GM12865 (cell line): Measurements from ENCODE around the gene RNF224.
"Not testable (repeated sequence)": the region's sequence is repeated elsewhere in the genome, so short reads cannot be mapped to it uniquely, and the experiment has no call there.

Experiments used
- DNase-seq: peaks from one replicate; pipeline ENCODE4 v3.0.0; 2010; ENCODE audit warnings: low read depth
- H3K4me3 ChIP-seq: 2 replicates; pipeline ENCODE4 v1.5.1; 2011; ENCODE audit warnings: mild to moderate bottlenecking, low read depth, low read length, control low read depth
- TF ChIP-seq, protein P1 (sequence below): IDR thresholded peaks from 2 replicates; pipeline ENCODE4 v1.5.1; 2011; ENCODE audit warnings: low read length, control low read depth, low read depth, inconsistent platforms; ENCODE audit not compliant: insufficient read depth; ENCODE audit errors: missing control alignments

Gene RNF224

DNA sequence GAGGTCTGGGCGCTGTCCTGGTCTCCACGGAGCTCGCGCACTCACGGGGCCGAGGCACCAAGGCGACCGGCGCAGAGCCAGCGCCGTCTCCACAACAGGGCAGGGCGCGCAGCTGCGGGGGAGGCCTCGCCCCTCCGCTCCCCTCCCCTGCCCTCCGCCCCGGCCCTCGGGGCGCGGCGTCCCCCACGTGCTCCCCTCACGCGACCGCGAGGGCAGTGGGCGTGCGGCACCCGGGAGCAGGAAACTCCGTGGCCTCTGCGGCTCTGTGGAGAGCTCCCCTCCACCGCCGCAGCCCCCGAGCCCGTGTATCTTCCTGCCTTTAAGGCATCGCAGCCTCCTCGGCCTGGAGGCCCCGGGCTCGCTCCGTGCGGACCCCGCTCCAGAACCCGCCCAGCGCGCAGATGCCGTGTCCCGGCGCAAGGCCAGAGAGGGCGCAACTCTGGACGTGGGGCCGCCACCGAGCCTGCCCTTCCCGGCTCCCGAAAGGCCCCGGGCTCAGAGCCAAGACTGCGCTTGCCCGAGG, 13.1 kb downstream of the RNF224 start:
- peak; percentile 83 for DNase-seq
- TF ChIP-seq, protein P1, sequence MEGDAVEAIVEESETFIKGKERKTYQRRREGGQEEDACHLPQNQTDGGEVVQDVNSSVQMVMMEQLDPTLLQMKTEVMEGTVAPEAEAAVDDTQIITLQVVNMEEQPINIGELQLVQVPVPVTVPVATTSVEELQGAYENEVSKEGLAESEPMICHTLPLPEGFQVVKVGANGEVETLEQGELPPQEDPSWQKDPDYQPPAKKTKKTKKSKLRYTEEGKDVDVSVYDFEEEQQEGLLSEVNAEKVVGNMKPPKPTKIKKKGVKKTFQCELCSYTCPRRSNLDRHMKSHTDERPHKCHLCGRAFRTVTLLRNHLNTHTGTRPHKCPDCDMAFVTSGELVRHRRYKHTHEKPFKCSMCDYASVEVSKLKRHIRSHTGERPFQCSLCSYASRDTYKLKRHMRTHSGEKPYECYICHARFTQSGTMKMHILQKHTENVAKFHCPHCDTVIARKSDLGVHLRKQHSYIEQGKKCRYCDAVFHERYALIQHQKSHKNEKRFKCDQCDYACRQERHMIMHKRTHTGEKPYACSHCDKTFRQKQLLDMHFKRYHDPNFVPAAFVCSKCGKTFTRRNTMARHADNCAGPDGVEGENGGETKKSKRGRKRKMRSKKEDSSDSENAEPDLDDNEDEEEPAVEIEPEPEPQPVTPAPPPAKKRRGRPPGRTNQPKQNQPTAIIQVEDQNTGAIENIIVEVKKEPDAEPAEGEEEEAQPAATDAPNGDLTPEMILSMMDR, result no peak
- H3K4me3 ChIP-seq, result peak overlapping the region; percentile 62

DNA sequence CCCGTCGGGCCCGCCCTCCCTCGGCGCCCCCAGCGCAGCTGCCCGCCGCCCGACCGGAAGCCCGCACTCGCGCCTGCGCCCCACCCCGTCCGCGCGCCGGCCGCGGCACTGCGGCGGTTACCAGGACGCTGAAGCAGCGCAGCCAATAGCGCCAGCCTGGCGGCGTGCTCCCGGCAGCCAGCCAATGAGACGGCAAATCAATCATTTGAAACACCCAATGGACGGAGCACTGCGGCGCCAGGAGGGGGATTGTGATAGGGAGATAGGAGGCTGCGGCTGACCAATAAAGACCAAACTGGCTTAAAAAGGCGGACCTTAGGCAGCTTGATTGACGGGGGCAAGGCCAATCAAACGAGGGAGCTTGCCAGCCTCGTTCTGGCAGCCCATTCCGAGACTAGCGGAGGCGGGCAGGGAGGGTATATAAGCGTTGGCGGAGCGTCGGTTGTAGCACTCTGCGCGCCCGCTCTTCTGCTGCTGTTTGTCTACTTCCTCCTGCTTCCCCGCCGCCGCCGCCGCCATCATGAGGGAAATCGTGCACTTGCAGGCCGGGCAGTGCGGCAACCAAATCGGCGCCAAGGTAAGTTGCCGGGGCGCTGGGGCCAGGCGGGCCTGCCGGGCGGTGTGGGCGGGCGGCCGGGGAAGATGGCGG, 13.7 kb downstream of the RNF224 start, which contains the start of gene TUBB4B:
Gene TUBB4B (plus strand): TSS at position 447 of the 649 bp plus-strand sequence. CDS start 74 bp downstream, at position 521.
- H3K4me3 ChIP-seq, result peak within 1 kb of the TSS; percentile 77
- TF ChIP-seq, protein P1, result no peak
- DNase-seq, result peak; percentile 100

DNA sequence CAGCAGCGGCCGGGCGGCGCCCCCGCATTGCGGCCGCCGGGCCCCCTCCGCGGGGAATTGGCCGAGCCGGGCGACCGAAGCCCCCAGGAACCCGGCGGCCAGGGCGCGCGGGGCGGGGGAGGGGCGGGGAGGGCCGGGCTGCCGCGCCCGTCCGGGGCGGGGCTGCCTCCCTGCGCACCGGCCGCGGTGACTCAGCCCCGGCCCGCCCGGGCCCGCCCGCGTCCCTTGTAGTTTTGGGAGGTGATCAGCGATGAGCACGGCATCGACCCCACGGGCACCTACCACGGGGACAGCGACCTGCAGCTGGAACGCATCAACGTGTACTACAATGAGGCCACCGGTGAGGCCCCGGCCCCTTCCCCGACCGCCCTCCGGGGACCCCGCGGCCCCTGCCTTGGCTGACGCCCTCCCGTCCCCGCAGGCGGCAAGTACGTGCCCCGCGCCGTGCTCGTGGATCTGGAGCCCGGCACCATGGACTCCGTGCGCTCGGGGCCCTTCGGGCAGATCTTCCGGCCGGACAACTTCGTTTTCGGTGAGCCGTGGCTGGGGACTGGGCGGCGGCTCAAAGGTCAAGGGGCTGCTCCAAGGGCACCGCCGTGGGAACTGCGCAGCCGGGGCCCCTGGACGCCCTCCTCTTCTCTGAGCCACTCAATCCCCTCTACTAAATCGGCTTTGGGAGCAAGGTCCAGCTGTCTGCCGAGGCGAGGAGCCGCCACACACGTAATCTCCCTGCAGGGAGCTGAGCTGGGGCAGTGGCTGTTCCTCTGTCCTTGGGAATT, 14.4 kb downstream of the RNF224 start:
- peak overlapping the region; percentile 77 for H3K4me3 ChIP-seq
- DNase-seq, result peak; percentile 58
- TF ChIP-seq, protein P1, result no peak

DNA sequence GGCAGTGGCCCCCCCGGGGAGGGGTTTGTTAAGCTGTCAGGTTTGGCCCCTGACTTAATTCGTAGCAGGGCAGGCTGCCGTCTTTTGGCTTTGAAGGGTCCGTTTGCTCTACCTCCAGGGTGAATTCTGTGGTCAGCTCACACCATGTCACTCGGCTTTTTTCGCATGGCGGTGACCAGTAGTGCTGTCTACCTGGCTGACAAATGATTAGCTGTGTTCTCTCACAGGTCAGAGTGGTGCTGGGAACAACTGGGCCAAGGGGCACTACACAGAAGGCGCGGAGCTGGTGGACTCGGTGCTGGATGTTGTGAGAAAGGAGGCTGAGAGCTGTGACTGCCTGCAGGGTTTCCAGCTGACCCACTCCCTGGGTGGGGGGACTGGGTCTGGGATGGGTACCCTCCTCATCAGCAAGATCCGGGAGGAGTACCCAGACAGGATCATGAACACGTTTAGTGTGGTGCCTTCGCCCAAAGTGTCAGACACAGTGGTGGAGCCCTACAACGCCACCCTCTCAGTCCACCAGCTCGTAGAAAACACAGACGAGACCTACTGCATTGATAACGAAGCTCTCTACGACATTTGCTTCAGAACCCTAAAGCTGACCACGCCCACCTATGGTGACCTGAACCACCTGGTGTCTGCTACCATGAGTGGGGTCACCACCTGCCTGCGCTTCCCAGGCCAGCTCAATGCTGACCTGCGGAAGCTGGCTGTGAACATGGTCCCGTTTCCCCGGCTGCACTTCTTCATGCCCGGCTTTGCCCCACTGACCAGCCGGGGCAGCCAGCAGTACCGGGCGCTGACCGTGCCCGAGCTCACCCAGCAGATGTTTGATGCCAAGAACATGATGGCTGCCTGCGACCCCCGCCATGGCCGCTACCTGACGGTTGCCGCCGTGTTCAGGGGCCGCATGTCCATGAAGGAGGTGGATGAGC, 15.2 kb downstream of the RNF224 start:
- TF ChIP-seq, protein P1, result no peak
- peak overlapping the region; percentile 77 for H3K4me3 ChIP-seq
- DNase-seq, result no peak

DNA sequence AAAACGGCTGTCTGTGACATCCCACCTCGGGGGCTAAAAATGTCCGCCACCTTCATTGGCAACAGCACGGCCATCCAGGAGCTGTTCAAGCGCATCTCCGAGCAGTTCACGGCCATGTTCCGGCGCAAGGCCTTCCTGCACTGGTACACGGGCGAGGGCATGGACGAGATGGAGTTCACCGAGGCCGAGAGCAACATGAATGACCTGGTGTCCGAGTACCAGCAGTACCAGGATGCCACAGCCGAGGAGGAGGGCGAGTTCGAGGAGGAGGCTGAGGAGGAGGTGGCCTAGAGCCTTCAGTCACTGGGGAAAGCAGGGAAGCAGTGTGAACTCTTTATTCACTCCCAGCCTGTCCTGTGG, 15.9 kb downstream of the RNF224 start:
- not testable (repeated sequence) for H3K4me3 ChIP-seq, DNase-seq

DNA sequence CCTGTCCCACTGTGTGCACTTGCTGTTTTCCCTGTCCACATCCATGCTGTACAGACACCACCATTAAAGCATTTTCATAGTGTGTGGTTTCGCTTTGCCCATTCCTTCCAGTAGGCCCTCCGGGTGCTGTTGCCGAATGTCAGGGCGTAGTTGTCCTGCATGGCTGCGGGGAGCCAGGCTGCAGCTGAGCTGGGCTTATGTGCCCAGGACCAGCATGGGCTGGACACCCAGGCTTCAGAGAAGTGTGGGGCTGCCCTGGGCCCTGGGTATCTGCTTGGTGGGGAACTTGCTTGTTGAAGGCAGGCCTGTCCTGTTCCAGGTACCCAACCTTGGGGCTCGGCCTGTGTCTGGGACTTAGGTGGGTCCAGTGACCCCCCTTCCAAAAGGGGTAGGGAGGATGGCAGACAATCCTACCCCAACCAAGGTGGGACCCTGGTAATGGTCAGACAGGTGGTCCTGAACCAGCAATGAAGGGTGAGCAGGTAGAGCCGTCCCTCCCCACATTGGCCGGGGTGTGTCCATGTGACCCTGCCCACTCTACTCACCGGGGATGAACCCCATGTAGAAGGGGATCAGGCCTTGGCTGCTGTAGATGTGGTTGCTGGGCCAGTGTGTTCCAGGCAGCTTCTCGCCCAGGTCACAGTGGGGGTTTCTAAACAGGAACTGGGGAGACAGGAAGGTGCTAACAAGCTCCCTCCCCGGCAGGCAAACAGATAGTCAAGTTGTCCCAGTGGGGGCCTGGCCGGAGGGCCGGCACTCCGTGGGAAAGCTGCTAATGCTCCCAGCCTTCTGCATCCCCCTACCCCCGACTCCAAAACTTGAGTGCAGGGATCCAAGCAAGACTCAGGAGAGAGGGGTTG, 16.6 kb downstream of the RNF224 start:
- TF ChIP-seq, protein P1, result no peak
- H3K4me3 ChIP-seq, result no peak overlapping the region
- no peak for DNase-seq
